Cerebellar cortex (tissue), 1 donor: Measurements from ENCODE around the gene RHOA.
"Not testable (repeated sequence)": the region's sequence is repeated elsewhere in the genome, so short reads cannot be mapped to it uniquely, and the experiment has no call there.

ENCODE experiments used
- DNase-seq: peaks from one replicate; pipeline ENCODE4 v3.0.0-alpha.2; 2015; ENCODE audit warnings: low spot score

Gene RHOA

GRCh38 chr3:49411535-49411967 is 225 bp downstream of the RHOA start:
- no peak for DNase-seq

- no peak for DNase-seq
Observed at GRCh38 chr3:49410846-49411534, 786 bp downstream of the RHOA start.

- DNase-seq: no peak
Observed at GRCh38 chr3:49410066-49410845, 1.5 kb downstream of the RHOA start.

DNA sequence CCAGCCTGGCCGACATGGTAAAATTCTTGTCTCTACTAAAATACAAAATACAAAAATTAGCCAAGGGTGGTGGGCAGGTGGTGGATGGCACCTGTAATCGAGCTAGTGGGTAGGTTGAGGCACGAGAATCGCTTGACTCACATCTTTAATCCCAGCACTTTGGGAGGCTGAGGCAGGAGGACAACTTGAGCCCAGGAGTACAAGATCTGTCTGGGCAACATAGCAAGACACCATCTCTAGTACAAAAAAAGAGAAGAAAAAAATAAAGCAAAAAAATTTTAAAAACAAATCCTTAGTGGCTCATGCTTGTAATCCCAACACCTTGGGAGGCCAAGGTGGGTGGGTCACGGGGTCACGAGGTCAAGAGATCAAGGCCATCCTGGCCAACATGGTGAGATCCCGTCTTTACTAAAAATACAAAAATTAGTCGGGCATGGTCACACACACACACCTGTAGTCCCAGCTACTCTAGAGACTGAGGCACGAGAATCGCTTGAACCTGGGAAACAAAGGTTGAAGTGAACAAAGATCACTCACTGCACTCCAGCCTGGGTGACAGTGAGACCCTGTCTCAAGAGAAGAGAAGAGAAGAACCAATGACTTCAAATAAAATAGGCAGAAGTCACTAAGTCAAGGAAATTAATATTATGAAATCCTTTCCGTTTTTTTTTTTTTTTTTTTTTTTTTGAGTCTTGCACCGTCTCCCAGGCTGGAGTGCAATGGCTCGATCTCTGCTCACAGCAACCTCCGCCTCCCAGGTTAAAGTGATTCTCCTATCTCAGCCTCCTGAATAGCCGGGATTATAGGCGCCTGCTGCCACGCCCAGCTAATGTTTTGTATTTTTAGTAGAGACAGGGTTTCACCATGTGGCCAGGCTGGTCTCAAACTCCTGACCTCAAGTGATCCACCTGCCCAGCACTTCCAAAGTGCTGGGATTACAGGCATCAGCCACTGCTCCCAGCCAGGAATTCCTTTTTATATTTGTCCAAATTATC is 4.9 kb downstream of the RHOA start:
- DNase-seq: no peak

GRCh38 chr3:49405570-49405969 is 6.2 kb downstream of the RHOA start:
- not testable (repeated sequence) for DNase-seq

- DNase-seq: no peak
Observed at GRCh38 chr3:49403891-49404290, 7.9 kb downstream of the RHOA start.

- no peak for DNase-seq
Observed at GRCh38 chr3:49401766-49402165, 10.0 kb downstream of the RHOA start.

DNA sequence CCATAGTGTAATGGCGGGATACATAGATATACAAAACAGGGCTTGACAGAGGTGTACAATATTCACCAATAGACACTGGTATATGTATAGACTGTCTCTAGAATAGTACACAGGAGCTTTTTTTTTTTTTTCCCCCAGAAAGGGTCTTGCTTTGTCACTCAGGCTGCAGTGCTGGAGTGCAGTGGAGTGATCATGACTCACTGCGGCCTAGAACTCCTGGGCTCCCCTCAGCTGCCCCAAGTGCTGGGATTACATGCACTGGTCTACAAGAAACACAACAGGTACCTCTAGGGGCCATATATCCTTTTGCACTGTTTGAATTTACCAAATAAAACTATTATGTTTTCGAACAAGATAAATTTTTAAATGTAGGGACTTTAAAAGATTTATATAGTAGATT is 12.3 kb downstream of the RHOA start:
- DNase-seq: no peak

DNA sequence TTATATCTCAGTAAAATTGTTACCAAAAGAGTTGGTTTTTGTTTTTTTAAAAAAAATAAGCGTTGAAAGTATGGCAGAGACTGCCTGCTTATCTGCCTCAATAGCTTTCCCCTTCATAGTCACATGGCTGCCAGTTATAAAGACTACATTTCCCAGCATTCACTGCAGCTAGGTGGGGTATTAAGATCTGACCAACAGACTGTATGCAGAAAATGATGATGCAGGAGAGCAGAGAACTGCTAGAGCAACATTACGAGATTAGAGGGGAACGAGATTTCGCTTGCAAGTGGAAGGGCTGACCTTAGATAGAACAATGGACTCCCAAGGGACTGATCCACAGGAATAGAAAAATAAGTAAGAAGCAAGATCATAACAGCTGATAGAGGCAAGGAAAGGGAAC is 14.3 kb downstream of the RHOA start:
- DNase-seq: peak; percentile 75

DNA sequence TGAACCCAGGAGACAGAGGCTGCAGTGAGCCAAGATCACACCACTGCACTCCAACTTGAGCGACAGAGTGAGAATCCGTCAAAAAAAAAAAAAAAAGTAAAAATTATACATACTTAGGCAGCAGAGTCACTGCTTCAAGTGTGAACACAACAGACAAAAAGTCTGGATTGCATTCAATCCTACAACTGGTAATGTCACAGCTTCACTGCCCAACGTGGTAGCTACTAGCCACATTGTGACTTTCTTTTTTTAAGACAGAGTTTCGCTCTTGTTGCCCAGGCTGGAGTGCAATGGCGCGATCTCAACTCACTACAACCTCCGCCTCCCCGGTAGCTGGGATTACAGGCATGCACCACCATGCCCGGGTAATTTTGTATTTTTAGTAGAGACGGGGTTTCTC is 20.5 kb downstream of the RHOA start:
- not testable (repeated sequence) for DNase-seq

DNA sequence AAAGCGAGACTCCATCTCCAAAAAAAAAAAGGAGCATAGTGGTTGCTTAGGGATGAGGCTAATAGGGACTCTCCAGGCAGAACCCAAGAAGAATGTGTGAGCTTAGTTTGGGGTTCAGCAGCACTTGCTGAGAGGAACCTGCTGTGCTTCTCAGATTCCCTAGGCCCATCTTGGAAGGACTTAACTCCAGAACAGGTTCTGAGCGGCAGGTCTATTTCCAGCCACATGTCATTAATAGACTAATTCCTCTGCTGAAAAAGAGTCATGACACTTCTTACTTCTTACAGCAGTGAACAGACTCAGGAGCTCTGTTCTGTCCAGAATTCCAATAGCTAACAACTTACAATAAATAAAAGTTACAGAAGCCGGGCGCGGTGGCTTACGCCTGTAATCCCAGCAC is 22.5 kb downstream of the RHOA start:
- DNase-seq: no peak

GRCh38 chr3:49388289-49388820 is 23.4 kb downstream of the RHOA start:
- DNase-seq: no peak

- no peak for DNase-seq
Observed at GRCh38 chr3:49387721-49388120, 24.1 kb downstream of the RHOA start.

DNA sequence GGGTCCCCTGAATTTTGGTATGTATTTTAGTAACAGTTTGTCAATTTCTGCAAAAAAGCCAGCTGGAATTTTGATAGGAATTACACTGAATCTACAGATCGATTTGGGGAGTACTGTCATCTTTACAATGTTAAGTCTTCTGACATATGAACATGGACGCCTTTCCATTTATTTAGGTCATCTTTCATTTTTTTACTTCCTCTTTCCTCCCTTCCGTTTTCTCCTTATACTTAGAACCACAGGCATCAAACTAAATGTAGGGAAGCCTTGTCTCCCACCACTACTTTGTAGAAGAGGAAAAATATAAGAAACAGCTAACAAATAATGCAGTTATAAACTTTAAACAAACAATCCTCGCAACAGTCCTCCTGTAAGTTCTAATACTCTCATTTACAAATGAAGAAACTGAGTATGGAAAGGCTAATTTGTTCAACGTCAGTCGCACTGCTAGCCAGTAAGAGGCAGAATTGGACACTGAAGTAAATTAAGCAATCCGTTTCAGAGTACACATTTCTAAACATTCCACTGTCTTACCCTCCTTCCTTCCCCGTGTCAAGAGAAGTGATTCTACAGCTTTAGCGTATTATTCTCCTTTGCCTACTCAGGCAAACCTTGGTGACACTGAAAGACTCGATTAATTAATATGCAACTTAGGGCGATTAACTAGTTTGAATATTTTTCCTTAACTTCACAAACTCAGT is 25.6 kb downstream of the RHOA start:
- DNase-seq: no peak

- DNase-seq: no peak
Observed at GRCh38 chr3:49385617-49386016, 26.2 kb downstream of the RHOA start.

GRCh38 chr3:49383387-49383786 is 28.4 kb downstream of the RHOA start:
- no peak for DNase-seq

DNA sequence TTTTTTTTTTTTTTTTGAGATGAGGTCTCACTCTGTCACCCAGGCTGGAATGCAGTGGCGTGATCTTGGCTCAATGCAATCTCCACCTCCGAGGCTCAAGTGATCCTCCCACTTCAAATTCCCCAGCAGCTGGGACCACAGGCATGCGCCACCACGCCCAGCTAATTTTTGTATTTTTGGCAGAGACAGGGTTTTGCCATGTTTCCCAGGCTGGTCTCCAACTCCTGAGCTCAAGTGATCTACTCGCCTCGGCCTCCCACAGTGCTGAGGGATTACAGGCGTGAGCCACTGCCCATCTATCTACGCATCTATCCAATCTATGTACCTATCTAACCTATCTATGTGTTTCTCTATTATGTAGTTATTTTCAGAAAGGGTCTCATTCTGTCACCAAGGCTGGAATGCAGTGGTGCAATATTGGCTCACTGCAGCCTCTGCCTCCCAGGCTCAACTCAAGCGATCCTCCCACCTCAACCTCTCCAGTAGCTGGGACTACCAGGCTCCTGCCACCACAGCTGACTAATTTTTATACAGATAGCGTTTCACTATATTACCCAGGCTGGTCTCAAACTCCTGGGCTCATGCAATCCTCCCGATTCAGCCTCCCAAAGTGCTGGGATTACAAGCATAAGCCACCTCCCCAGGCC is 33.4 kb downstream of the RHOA start:
- peak; percentile 21 for DNase-seq

GRCh38 chr3:49377483-49377882 is 34.3 kb downstream of the RHOA start:
- no peak for DNase-seq

DNA sequence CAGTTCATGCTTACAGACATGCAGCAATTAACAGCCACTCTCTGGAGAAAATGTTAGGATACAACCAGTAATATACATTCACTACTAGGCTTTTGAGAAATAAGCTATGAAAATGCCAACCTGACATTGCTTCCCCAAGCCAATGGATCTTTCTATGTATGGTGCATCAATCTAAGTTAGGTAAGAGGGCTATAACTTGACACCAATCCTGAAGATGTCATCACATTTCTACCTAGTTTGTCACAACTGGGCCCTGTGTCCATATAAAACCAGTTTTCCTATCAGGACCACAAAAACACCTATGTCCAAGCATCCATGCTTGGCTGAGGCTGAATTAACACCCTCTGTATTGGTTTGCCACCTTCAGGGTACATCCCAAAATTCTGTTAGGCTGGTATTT is 39.8 kb downstream of the RHOA start:
- no peak for DNase-seq

DNA sequence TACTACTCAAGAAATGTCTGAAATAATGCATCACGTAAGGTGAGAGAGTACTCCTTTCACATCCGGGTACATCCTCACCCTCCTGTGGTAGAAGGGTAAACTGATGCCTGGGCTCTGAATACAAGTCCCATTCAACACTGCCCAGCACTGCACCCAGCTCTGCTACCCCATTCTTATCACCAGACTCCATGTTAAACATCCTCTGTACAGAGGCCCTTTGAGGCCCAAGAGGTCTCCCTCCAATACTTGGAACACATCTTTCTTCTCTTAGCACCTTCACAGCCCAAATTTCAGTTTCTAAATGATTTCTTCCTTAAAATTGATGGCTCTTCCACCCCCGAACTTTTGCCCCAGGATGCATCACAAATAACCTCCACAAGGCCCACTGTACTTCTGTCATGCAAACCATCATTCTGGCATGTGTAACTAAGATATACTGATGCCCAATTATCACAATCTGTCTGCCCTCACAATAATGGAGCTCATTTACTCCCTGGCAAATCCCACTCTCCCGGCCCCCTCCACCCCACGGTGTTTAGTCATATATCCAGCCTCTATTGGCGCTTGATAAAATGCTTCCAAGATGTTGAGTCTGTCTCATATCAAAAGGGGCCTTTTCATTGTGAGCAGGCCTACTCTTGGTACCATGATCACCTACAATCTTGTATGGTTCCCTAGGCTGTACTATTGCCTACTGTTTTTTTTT is 41.0 kb downstream of the RHOA start:
- no peak for DNase-seq
